GM18526 (cell line): Measurements from ENCODE around the gene CMPK2.

Experiments
- POLR2A ChIP-seq: IDR thresholded peaks from 3 replicates; pipeline ENCODE4 v1.6.1; 2011; ENCODE audit not compliant: insufficient read length; ENCODE audit errors: extremely low read depth

CMPK2 gene

GRCh38 chr2:6865346-6866274 lies at the start of gene CMPK2:
Gene CMPK2, minus strand, starts transcription at chr2:6865907. Its CDS starts 211 bp downstream, at chr2:6865696.
- peak; percentile 84 for TF ChIP-seq POLR2A

DNA sequence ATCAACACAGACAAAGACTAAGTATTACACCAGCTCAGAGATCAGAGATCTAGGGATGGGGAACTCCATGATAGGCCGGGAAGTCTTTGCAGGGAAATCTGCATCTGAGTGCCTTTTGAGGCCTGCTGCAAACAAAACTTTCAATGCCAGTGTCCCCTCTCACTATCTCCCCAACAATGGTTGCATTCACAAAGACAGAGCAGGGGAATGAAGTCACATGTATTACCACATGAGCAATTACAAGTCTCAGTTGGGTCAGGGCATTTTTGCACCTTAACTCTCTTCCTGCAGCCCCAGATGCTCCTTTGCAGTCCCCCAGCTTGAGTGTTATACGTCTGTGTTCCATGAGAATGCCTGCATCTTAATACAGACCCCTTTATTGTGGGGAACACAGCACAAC lies 49.7 kb upstream of the CMPK2 start:
- no peak for TF ChIP-seq POLR2A

DNA sequence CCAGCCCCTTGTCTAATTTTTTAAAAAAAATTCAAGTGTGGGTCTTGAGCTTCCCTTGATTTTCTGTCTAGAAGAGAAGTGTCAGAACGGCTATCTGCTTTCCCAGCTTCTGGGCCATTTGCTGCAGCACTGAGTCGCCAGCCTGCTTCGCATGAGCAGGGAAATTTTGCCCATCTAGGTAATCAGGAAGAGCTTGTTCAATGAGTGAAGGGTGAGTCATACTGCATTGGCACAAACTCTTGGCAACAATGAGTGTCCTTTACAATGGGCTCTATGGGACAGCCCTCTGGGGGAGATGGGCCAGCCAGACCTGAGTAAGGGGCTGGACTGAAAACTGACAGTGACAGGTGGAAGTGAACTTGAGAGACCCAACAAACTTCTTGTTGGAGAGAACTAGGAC lies 49.1 kb upstream of the CMPK2 start:
- TF ChIP-seq POLR2A, result no peak

GRCh38 chr2:6913415-6914157 lies 47.9 kb upstream of the CMPK2 start:
- TF ChIP-seq POLR2A, result no peak

DNA sequence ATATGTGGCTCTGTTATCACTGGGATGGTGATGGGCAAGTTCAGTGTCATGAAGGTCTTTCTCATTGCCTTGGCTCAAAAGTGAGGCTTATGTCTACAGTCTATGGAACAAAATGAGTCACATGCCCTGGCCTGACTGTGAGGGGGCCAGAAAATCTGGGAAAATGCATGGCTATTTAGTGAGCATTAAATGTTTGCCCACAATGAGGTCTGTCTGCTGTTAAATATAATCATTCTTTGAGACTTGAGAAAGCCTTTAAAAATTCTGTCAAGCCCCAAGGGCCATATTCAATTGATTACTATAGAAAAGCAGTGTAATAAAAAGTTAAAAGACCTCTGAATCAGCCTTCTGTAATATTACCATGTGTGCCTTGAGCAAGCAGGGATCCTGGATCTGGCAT lies 46.0 kb upstream of the CMPK2 start:
- no peak for TF ChIP-seq POLR2A

- TF ChIP-seq POLR2A, result no peak
Measured at GRCh38 chr2:6909431-6910385, 44.0 kb upstream of the CMPK2 start.

DNA sequence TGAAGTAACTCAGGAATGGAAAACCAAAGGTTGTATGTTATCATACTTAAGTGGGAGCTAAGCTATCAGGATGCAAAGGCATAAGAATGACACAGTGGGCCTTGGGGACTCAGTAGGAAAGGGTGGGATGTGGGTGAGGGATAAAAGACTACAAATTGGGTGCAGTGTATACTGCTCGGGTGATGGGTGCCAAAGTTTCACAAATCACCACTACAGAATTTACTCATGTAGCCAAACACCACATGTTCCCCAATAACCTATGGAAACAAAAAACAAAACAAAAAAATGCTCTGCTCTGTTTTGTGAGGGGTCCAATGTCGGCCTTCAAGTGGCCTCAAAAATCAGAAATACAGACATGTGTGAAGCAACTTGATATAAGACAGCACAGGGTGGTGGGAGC lies 42.6 kb upstream of the CMPK2 start:
- no peak for TF ChIP-seq POLR2A

DNA sequence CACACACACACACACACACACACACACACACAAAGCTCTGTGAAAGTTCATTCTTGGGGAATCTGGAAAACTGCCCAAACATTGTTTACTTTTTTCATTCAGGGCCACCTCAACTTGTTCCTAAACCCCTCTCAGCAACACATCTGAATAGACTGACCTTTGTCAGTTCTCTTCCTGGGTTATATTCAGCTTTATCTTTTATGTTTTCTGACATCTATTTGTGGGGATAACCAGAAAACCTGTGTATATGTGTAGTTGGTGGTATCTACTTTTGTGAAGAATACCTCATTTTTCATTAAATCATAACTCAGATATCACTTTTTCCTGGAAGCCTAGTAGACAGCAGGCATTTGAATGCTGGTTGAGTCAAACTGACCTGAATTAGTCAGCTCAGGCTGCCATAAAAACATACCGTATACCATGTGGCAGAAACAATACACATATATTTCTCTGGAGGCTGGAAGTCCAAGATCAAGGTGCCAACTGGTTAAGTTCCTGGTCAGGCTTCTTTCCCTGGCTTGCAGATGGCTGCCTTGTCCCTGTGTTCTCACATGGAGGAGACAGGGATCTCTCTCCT lies 40.5 kb upstream of the CMPK2 start:
- no peak for TF ChIP-seq POLR2A

DNA sequence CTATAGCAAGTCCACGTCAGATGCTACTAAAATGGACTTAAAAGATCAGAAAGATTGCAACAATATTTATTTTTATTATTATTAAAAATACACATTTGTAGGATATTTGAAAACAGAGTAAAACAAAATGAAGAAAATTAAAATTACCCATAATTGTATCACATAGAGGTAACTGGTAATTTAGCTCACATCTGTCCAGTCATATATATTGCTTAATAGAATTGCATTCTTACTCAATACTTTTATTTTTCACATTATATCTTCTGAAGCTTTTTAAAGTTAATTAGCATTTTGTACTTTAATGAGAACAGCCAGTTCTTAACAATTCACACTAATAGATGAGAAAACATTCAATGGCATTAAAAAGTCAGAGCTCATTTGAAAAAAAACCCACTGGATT lies 40.0 kb upstream of the CMPK2 start:
- no peak for TF ChIP-seq POLR2A

DNA sequence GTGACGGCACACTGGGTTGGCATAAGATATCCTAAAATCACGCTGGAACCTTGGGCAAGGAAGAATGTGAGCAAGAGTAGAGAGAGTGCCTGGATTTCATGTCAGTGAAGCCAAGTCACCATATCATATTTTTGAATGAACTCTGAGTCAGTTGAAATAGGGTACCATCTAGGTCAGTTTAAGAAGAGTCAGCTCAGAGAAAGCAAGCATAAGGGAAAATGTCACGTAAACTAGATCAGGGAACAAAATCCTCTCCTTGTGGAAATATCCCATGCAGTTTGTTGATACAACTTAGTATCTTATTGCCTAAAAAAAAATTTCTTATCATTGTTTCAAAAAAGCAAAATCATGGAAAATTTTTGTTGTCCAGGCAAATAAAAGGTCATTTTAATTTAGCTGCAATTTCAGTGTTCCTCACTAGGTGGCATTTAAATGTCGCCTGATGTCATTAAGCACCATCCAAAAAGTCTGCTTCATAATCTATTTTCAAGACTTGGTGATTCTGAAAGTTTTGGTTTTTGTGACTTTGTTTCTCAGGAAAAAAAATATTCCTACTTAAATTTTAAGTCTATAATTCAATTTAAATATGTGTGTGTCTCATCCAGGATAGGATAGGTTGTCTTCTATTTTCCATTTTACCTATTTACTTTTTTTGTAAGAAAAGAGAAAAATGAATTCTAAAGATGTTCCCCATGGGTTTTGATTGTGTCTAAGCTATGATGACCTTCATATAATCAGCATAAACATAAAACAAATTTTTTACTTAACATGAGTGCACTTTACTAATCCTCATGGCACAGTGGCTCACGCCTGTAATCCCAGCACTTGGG lies 31.4 kb upstream of the CMPK2 start:
- no peak for TF ChIP-seq POLR2A

- no peak for TF ChIP-seq POLR2A
Measured at GRCh38 chr2:6893876-6894482, 28.3 kb upstream of the CMPK2 start.

DNA sequence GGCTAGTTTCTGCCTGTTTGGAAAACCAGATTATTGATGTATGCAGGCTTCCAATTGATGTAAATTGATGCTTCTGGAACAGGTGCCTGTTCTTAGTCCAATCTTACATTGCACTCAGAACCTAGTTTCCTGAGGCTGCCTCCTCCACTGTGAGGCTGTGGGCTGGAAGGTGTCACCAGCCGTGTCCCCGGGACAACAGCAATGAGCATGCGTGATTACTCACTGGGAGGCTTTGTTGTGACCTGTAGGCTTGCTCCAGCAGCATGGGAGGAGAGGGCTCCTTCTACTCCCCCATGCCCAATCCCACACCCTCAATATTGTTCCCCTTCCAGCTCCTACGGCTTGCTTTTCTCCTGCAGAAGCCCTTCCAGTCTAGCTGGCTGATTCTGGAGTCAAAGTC lies 23.0 kb upstream of the CMPK2 start:
- no peak for TF ChIP-seq POLR2A

DNA sequence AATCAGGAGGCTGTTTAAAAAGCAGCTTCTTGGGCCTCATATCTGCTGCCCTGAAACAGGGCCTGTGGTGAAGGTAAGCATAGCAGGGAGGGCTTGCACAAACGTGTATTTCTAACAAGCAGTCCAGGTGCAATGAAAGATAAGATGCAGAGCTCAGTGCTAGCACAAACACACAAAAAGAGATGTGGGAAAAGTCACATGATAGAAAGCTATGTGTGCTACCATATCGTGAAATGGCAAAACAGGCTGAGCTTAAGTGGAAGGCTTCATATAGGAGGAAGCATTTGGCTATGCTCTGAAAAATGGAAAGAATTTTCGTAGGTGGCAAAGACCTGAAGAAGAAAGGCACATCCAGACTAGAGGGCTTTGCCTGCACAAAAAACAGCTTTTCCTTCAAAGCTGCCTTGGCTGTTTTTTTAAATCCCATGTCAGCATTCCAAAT lies 22.1 kb upstream of the CMPK2 start:
- no peak for TF ChIP-seq POLR2A
